SK-N-SH treated with all-trans-retinoic acid at 6 μM for 48 hours (cell line): Measurements from ENCODE around the gene OR51D1.

Experiments
- ATAC-seq: fragments of 200-7000 bp; cut with Tn5 transposase; 3 replicates; pipeline ENCODE4 v1.9.1; 2020; ENCODE audit warnings: mild to moderate bottlenecking, moderate library complexity
- ARNTL ChIP-seq: fragments of 450-650 bp; formaldehyde crosslinking; IDR thresholded peaks from 2 replicates; pipeline ENCODE4 v1.5.0; 2020; ENCODE audit warnings: low read depth, mild to moderate bottlenecking, moderate library complexity, borderline replicate concordance
- BACH2 ChIP-seq: fragments of 250-450 bp; sonication (Bioruptor Pico); IDR thresholded peaks from 2 replicates; pipeline ENCODE4 v1.9.0; 2021; ENCODE audit warnings: mild to moderate bottlenecking, borderline replicate concordance
- CREB5 ChIP-seq: fragments of 250-450 bp; sonication (Bioruptor Pico); IDR thresholded peaks from 2 replicates; pipeline ENCODE4 v1.5.1; 2020; ENCODE audit warnings: low read depth, mild to moderate bottlenecking, moderate library complexity
- CSDC2 ChIP-seq: fragments of 250-450 bp; sonication (Bioruptor Pico); IDR thresholded peaks from 2 replicates; pipeline ENCODE4 v1.5.0; 2020; ENCODE audit warnings: mild to moderate bottlenecking, moderate library complexity
- CSRNP3 ChIP-seq: fragments of 250-450 bp; sonication (Bioruptor Pico); IDR thresholded peaks from 2 replicates; pipeline ENCODE4 v1.5.1; 2021; ENCODE audit warnings: mild to moderate bottlenecking, moderate library complexity
- ESRRG ChIP-seq: fragments of 250-450 bp; sonication (Bioruptor Pico); IDR thresholded peaks from 2 replicates; pipeline ENCODE4 v1.6.1; 2021; ENCODE audit warnings: mild to moderate bottlenecking
- GLIS3 ChIP-seq: fragments of 250-450 bp; sonication (Bioruptor Pico); IDR thresholded peaks from 2 replicates; pipeline ENCODE4 v1.5.0; 2020; ENCODE audit warnings: mild to moderate bottlenecking, moderate library complexity
- ISL1 ChIP-seq: fragments of 250-450 bp; sonication (Bioruptor Pico); IDR thresholded peaks from 2 replicates; pipeline ENCODE4 v2.1.2; 2022; ENCODE audit warnings: mild to moderate bottlenecking, moderate library complexity
- PATZ1 ChIP-seq: fragments of 250-450 bp; sonication (Bioruptor Pico); IDR thresholded peaks from 2 replicates; pipeline ENCODE4 v1.8.0; 2020; ENCODE audit warnings: mild to moderate bottlenecking, moderate library complexity, borderline replicate concordance
- POU6F1 ChIP-seq: fragments of 250-450 bp; sonication (Bioruptor Pico); IDR thresholded peaks from 2 replicates; pipeline ENCODE4 v1.8.0; 2021; ENCODE audit warnings: low read depth, mild to moderate bottlenecking, moderate library complexity, borderline replicate concordance
- PPARA ChIP-seq: fragments of 250-450 bp; sonication (Bioruptor Pico); IDR thresholded peaks from 2 replicates; pipeline ENCODE4 v1.5.0; 2020; ENCODE audit warnings: mild to moderate bottlenecking, borderline replicate concordance
- RARB ChIP-seq: fragments of 250-450 bp; sonication (Bioruptor Pico); IDR thresholded peaks from 2 replicates; pipeline ENCODE4 v1.8.0; 2021; ENCODE audit warnings: mild to moderate bottlenecking, moderate library complexity
- TOX ChIP-seq: fragments of 250-450 bp; sonication (Bioruptor Pico); IDR thresholded peaks from 2 replicates; pipeline ENCODE4 v1.8.0; 2021; ENCODE audit warnings: mild to moderate bottlenecking, moderate library complexity, borderline replicate concordance
- TSHZ2 ChIP-seq: fragments of 250-450 bp; sonication (Bioruptor Pico); IDR thresholded peaks from 2 replicates; pipeline ENCODE4 v1.5.0; 2020; ENCODE audit warnings: mild to moderate bottlenecking, moderate library complexity
- ZC3H10 ChIP-seq: fragments of 250-450 bp; sonication (Bioruptor Pico); IDR thresholded peaks from 2 replicates; pipeline ENCODE4 v1.5.1; 2021; ENCODE audit warnings: mild to moderate bottlenecking, moderate library complexity
- ZFP3 ChIP-seq: fragments of 250-450 bp; sonication (Bioruptor Pico); IDR thresholded peaks from 2 replicates; pipeline ENCODE4 v1.5.0; 2020; ENCODE audit warnings: mild to moderate bottlenecking, moderate library complexity
- ZNF565 ChIP-seq: fragments of 450-650 bp; formaldehyde crosslinking; conservative IDR thresholded peaks from 2 replicates; pipeline ENCODE4 v1.5.0; 2020; ENCODE audit warnings: low read depth, mild to moderate bottlenecking, moderate library complexity
- ZNF70 ChIP-seq: fragments of 450-650 bp; formaldehyde crosslinking; IDR thresholded peaks from 2 replicates; pipeline ENCODE4 v1.5.0; 2020; ENCODE audit warnings: mild to moderate bottlenecking, moderate library complexity
- ZNF8 ChIP-seq: fragments of 450-650 bp; formaldehyde crosslinking; IDR thresholded peaks from 2 replicates; pipeline ENCODE4 v1.5.0; 2020; ENCODE audit warnings: mild to moderate bottlenecking, moderate library complexity

The OR51D1 gene

GRCh38 chr11:4665424-4665823 is 28.1 kb downstream of the OR51D1 start:
- TF ChIP-seq ISL1 (CRISPR knock-in tag) (no peak), PPARA (CRISPR knock-in tag) (no peak), CSDC2 (CRISPR knock-in tag) (no peak), CREB5 (no peak), CSRNP3 (no peak)
- no peak for ATAC-seq

GRCh38 chr11:4671741-4672140 is 34.5 kb downstream of the OR51D1 start:
- TF ChIP-seq CREB5: no peak
- TF ChIP-seq ARNTL (CRISPR knock-in tag): no peak
- TF ChIP-seq CSRNP3: no peak
- no peak for TF ChIP-seq RARB (CRISPR knock-in tag)
- no peak for ATAC-seq

- no peak for TF ChIP-seq GLIS3
- no peak for TF ChIP-seq ZFP3
- TF ChIP-seq TOX (CRISPR knock-in tag): no peak
- TF ChIP-seq CSRNP3: no peak
- no peak for TF ChIP-seq PATZ1 (CRISPR knock-in tag)
- TF ChIP-seq, all 23 proteins: peak for 0
- ATAC-seq: no peak
These were observed 35.2 kb downstream of the OR51D1 start for GRCh38 chr11:4672470-4672869.

- no peak for ATAC-seq
- no peak for TF ChIP-seq ZFP3
- no peak for TF ChIP-seq ZNF565
- TF ChIP-seq ESRRG: no peak
- no peak for TF ChIP-seq BACH2
- TF ChIP-seq ARNTL (CRISPR knock-in tag): no peak
- TF ChIP-seq CREB5: no peak
- no peak for TF ChIP-seq POU6F1 (CRISPR knock-in tag)
- no peak for TF ChIP-seq ZNF8 (CRISPR knock-in tag)
- TF ChIP-seq CSRNP3: no peak
- no peak for TF ChIP-seq TSHZ2
- TF ChIP-seq ZC3H10 (CRISPR knock-in tag): no peak
- no peak for TF ChIP-seq RARB (CRISPR knock-in tag)
- no peak for TF ChIP-seq ZNF70
These were observed 36.5 kb downstream of the OR51D1 start for GRCh38 chr11:4673781-4674180.
